SK-N-MC (cell line): ENCODE measurements around the gene MTX1.
"Not testable (repeated sequence)": the region's sequence is repeated elsewhere in the genome, so short reads cannot be mapped to it uniquely, and the experiment has no call there.

Experiments used
- DNase-seq: peaks from one replicate; pipeline ENCODE4 v3.0.0-alpha.2; 2011; ENCODE audit warnings: low read depth, low spot score
- H3K27ac ChIP-seq: fragments of 200-600 bp; sonication (generic); 2 replicates; pipeline ENCODE4 v1.5.1; 2016; ENCODE audit warnings: mixed run types
- H3K36me3 ChIP-seq: fragments of 200-600 bp; sonication (generic); 2 replicates; pipeline ENCODE4 v1.6.1; 2017; ENCODE audit warnings: antibody characterized with exemption, low read length, mixed read lengths; ENCODE audit not compliant: insufficient read depth
- H3K4me3 ChIP-seq: fragments of 200-600 bp; sonication (generic); 2 replicates; pipeline ENCODE4 v1.5.1; 2016
- H3K9ac ChIP-seq: fragments of 200-600 bp; sonication (generic); 2 replicates; pipeline ENCODE4 v1.8.0; 2017; ENCODE audit warnings: mixed run types, mixed read lengths; ENCODE audit not compliant: insufficient read length
- H3K9me3 ChIP-seq: fragments of 200-600 bp; sonication (generic); 2 replicates; pipeline ENCODE4 v1.6.1; 2017; ENCODE audit warnings: low read depth, mild to moderate bottlenecking, antibody characterized with exemption, low read length, moderate library complexity, mixed read lengths
- EZH2 ChIP-seq: fragments of 200-600 bp; sonication (generic); IDR thresholded peaks from one replicate; pipeline ENCODE4 v1.6.1; 2017; ENCODE audit warnings: antibody characterized with exemption
- FOXP2 ChIP-seq: optimal IDR thresholded peaks from 2 replicates; pipeline ENCODE3; 2011; ENCODE audit warnings: mild to moderate bottlenecking, moderate library complexity; ENCODE audit not compliant: insufficient read depth; ENCODE audit errors: extremely low read length, control extremely low read depth
- POLR2AphosphoS5 ChIP-seq: IDR thresholded peaks from 2 replicates; pipeline ENCODE4 v1.6.1; 2012; ENCODE audit warnings: mild to moderate bottlenecking, low read depth, low read length, borderline replicate concordance

MTX1 gene

DNA sequence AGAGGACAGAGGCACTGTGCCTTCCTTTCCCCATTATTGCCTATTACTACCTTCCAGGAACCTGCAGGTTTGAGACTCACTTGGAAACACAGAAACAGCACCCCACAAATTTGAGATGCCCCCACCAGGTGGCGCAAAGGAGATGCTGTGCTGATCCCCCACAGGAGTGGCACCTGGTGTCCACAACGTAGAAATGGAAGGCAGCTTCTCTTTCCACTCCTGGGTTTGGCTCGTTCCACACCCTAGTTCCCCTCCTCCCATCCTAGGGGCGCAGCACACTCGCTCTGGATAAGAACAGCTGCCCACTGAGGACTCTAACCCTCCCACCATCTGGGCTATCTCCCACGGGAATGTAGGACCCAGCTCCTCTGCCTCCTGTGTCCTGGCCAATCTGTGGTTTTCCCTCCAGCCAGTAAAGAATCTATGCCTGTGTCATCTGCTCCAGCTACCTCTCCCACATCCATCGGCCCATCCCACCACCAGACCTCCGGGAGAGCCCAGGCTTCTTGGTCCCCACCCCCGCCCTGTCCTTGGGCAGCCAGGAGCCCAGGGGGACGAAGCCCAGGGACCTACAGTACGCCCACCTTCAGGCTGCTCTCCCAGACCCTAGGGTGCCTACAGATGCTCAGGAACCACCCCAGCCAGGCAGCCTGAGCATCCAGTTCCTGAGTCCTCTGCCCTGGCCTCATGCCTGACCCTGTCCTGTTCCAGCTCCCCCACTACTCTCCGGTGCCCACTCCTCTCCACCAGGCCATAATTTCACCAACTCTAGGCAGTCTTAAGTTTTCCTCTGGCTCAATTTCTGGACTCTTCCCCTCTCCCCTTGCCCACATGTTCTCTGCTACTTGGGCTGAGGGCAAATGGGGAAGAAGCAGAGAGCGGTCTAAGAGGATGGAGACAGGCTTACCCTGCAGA is 1.3 kb upstream of the MTX1 start:
- no peaks in the 10 kb centered on the region for H3K36me3 ChIP-seq
- H3K9ac ChIP-seq: peak overlapping the region; percentile 20
- peak overlapping the region; percentile 95 for H3K4me3 ChIP-seq
- no peak overlapping the region for H3K27ac ChIP-seq
- no peaks in the 10 kb centered on the region for H3K9me3 ChIP-seq
- TF ChIP-seq FOXP2: no peak
- no peak for TF ChIP-seq POLR2AphosphoS5
- TF ChIP-seq EZH2: no peak
- DNase-seq: no peak

DNA sequence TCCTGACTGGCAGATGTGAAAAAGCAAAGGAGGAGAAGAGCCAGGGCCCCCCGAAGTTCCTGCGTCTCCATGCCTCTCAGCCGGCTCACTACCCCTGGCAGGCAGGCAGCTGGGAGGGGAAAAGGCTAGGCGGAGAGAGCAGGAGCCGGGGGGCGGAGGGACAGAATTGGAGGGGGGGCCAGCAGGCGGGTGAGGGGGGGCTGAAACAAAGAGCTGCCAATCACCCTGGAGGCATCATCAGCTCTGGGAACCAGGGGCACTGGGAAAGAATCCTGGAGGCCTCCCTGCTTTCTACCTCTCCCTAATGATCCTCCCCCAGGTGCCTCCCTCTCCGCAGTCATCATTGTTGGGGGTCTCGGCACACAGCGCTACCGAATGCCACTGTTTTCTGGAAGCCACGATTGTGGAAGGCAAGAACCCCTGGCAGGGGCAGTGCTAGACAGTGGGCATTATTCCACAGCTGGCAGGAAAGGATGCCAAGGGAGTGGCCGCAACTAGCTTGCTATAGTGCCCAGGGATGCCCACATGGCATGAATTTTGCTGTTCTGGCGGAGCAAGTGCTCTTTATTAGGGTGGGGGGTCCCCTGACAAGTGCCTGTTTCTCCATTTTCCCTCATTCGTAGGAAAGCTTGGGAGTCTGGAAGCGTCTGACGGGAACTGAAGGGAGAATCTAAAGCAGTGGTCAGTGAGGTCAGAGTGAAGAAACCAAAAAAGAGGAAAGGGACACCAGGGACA is 522 bp upstream of the MTX1 start, which contains the start of gene THBS3:
TSS of gene THBS3 (minus strand) at position 92 of the 735 bp plus-strand sequence. CDS start at position 71, 21 bp downstream.
- H3K4me3 ChIP-seq: peak within 1 kb of the TSS; percentile 95
- no peaks in the 10 kb centered on the region for H3K36me3 ChIP-seq
- H3K9me3 ChIP-seq: no peaks in the 10 kb centered on the region
- TF ChIP-seq FOXP2 (no peak), EZH2 (no peak), POLR2AphosphoS5 (no peak)
- peak within 1 kb of the TSS; percentile 89 for H3K9ac ChIP-seq
- no peak for DNase-seq
- H3K27ac ChIP-seq: 0 out of 2 replicates have a peak within 1 kb of the TSS, but pooled peaks have one; percentile 36

GRCh38 chr1:155209312-155209721 is 822 bp downstream of the MTX1 start:
- Histone ChIP-seq H3K27ac (peak overlapping the region; percentile 49), H3K9me3 (no peaks in the 10 kb centered on the region), H3K36me3 (no peaks in the 10 kb centered on the region), H3K9ac (peak overlapping the region; percentile 89), H3K4me3 (peak overlapping the region; percentile 95)
- TF ChIP-seq FOXP2: no peak
- no peak for TF ChIP-seq EZH2
- no peak; the same call in 1 of the 2 replicates for TF ChIP-seq POLR2AphosphoS5
- no peak for DNase-seq

DNA sequence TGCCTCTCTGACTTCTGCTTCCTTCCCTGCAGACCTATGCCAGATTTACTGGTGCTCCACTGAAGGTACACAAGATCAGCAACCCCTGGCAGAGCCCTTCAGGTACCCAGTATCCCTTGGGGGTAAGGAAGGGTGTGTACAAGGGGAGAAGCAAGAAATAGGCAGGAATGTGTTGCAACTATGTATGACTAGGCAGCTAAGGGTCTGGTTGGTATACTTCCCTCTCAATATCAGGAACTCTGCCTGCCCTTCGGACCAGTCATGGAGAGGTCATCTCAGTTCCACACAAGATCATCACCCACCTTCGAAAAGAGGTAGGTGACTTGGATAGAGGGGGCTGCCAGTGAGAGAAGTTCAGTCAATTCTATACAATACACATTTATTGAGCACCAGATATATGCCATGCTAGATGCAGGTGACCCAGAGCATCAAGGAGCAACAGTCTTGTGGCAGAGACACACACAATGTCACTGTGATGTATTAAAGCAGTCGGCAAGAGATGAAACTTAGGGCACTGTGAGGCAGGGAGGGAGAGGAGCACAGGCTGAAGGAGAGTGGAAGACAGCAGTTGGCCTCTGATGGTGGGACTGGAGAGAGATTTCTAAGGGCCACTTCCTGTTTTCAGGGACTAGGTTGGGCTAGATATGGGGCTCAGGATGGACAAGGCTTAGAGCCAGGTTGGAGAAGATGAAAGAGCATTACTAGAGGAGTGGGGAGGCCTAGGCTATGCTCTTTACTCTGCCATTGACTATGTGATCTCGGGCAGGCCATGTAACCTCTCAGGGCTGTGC is 2.0 kb downstream of the MTX1 start:
- H3K9me3 ChIP-seq: no peaks in the 10 kb centered on the region
- no peak overlapping the region for H3K27ac ChIP-seq
- no peak overlapping the region for H3K9ac ChIP-seq
- H3K36me3 ChIP-seq: no peaks in the 10 kb centered on the region
- 0 out of 2 replicates have a peak overlapping the region, but pooled peaks have one; percentile 95 for H3K4me3 ChIP-seq
- no peak for DNase-seq
- no peak for TF ChIP-seq POLR2AphosphoS5
- TF ChIP-seq FOXP2: no peak
- no peak for TF ChIP-seq EZH2

- not testable (repeated sequence) for DNase-seq, H3K9me3 ChIP-seq, H3K27ac ChIP-seq, H3K36me3 ChIP-seq, H3K9ac ChIP-seq, H3K4me3 ChIP-seq
These were observed 3.0 kb downstream of the MTX1 start for GRCh38 chr1:155211381-155212050.

- not testable (repeated sequence) for H3K9ac ChIP-seq, H3K27ac ChIP-seq, H3K9me3 ChIP-seq, H3K36me3 ChIP-seq, DNase-seq, H3K4me3 ChIP-seq
These were observed 3.6 kb downstream of the MTX1 start for GRCh38 chr1:155212051-155212440.

GRCh38 chr1:155214702-155215101 is 6.2 kb downstream of the MTX1 start:
- not testable (repeated sequence) for H3K9ac ChIP-seq, H3K27ac ChIP-seq, H3K9me3 ChIP-seq, H3K4me3 ChIP-seq, DNase-seq, H3K36me3 ChIP-seq

DNA sequence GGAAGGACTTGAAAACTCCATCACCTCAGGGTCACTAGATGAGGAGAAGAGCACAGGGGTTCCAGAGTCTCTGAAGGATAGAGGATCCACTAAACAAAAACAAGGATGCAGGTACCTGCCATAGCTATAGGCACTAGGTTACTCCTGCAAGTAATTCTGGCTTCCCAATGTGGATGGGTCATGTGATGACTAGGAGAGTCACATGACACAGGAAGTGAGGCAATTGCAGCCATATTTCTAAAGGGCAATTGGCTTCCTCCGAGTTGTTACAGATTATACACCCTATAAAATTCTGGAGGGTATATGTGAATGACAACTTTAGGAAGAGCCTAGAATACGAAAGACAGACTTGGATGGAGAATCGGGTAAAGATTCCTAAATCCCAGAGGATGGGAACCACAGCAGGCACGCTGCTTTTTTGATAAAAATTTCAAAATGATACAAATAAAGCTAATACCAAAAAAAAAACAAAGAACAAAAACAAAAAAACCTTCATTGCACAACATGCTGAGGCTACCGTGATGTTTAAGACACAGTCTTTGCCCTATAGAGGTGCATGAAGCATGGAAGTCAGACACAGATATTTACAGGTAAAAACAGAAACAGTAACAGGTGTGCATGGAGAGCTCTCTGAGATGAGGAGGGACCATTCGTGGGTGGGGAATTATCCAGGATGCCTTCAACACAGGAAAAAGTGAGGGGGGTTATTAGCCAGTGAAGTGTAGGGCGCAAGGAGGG is 10.5 kb downstream of the MTX1 start:
- Histone ChIP-seq H3K4me3 (peak overlapping the region; percentile 50), H3K9ac (peak overlapping the region; percentile 10), H3K9me3 (no peaks in the 10 kb centered on the region), H3K27ac (peak overlapping the region; percentile 78; the same call in 1 of the 2 replicates), H3K36me3 (no peaks in the 10 kb centered on the region)
- DNase-seq: peak; percentile 65
- TF ChIP-seq FOXP2 (no peak), EZH2 (no peak), POLR2AphosphoS5 (no peak)
